GM12872 (cell line): ENCODE measurements around the gene AKT2.

ENCODE experiments used
- CTCF ChIP-seq: IDR thresholded peaks from 3 replicates; pipeline ENCODE4 v1.5.1; 2011; ENCODE audit warnings: low read depth, mild to moderate bottlenecking, low read length, moderate library complexity; ENCODE audit not compliant: insufficient read depth

Gene AKT2

GRCh38 chr19:40247735-40248262, 37.3 kb downstream of the AKT2 start:
- TF ChIP-seq CTCF = no peak

GRCh38 chr19:40247178-40247577, 38.0 kb downstream of the AKT2 start:
- no peak for TF ChIP-seq CTCF

GRCh38 chr19:40246292-40247073, 38.7 kb downstream of the AKT2 start:
- no peak for TF ChIP-seq CTCF

GRCh38 chr19:40245506-40246128, 39.5 kb downstream of the AKT2 start:
- no peak for TF ChIP-seq CTCF

GRCh38 chr19:40244579-40245317, 40.4 kb downstream of the AKT2 start:
- no peak for TF ChIP-seq CTCF

GRCh38 chr19:40243181-40243580, 42.0 kb downstream of the AKT2 start:
- TF ChIP-seq CTCF = no peak

- TF ChIP-seq CTCF = no peak
These were observed 42.7 kb downstream of the AKT2 start for GRCh38 chr19:40242480-40242879.
